ENCODE data around the gene KLK8.

DNA sequence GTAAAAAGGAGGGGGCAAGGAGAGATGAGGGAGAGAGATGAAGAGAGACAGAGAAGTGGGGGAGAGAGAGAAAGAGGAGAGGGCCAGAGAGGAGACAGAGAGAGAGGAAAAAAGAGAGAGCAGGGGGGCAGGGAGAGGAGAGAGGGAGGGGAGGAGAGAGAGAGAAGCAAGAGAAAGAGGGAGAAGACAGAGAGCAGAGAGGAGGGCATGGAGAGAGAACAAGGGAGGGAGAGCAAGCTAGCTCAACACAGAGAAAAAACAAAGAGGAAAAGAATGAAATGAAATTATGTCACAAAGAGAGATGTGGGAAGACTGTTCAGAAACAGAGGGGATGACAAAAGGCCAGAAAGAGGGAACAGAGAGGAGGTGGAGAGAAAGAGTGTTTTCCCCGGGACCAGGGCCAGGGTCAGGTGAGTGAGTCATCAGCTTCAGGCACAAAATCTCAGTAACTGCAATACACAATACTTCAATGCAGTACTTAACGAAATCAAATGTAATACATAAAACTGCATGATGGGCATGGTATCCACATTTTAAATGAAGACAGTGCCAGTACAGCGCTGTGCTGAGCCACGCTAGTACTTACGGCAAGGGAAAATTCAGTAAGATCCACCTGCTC, 22.5 kb downstream of the KLK8 start:
- TF ChIP-seq, protein P1, sequence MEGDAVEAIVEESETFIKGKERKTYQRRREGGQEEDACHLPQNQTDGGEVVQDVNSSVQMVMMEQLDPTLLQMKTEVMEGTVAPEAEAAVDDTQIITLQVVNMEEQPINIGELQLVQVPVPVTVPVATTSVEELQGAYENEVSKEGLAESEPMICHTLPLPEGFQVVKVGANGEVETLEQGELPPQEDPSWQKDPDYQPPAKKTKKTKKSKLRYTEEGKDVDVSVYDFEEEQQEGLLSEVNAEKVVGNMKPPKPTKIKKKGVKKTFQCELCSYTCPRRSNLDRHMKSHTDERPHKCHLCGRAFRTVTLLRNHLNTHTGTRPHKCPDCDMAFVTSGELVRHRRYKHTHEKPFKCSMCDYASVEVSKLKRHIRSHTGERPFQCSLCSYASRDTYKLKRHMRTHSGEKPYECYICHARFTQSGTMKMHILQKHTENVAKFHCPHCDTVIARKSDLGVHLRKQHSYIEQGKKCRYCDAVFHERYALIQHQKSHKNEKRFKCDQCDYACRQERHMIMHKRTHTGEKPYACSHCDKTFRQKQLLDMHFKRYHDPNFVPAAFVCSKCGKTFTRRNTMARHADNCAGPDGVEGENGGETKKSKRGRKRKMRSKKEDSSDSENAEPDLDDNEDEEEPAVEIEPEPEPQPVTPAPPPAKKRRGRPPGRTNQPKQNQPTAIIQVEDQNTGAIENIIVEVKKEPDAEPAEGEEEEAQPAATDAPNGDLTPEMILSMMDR (IDR thresholded peaks at IDR 0.05) = no peak
- TF ChIP-seq POLR2A (IDR thresholded peaks at IDR 0.05) = no peak

Data from esophagus squamous epithelium (tissue), 4 donors.